Gastroesophageal sphincter (tissue), 3 donors: ENCODE measurements around the gene GPN1.

ENCODE experiments used
- EP300 ChIP-seq: sonication (generic); formaldehyde crosslinking; IDR thresholded peaks from one replicate; pipeline ENCODE4 v1.6.1; 2017; ENCODE audit warnings: antibody characterized with exemption, mild to moderate bottlenecking
- POLR2A ChIP-seq, 2 donors: fragments of 450-650 bp; IDR thresholded peaks; one replicate each; pipeline ENCODE4 v1.6.1; 2017; ENCODE audit warnings: antibody characterized with exemption in 2 of 2, mild to moderate bottlenecking in 2 of 2, moderate library complexity in 1 of 2
- TF ChIP-seq, protein P1 (sequence below), 4 experiments: fragments of 200-600 bp in 2 of 4; fragments of 450-650 bp in 2 of 4; sonication (generic) in 1 of 4; IDR thresholded peaks; one replicate each; pipeline ENCODE4 v1.5.1; 2017 to 2019; ENCODE audit warnings: antibody characterized with exemption in 4 of 4, mild to moderate bottlenecking in 2 of 4, moderate library complexity in 2 of 4

DNA sequence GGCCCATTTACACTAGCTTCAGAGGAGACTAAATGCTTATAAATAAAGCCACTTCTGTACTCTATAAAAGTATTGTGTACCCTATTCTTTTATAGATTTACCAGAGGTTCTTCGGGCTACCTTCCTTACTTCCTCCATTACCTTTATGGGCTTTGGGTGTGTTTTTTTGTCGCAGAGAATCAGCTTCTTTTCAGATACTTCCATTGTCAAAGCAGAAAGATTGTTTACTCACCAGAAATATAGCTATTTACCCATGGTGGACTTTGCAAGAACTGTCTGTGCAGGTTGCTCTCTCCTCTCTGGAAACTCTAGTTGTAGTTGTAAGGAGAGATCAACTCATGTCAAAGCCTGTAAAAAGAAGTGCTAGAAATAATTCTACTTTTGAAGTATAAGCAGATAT is 14.9 kb upstream of the GPN1 start:
- TF ChIP-seq POLR2A (IDR thresholded peaks at IDR 0.05) (no peak), EP300 (no peak)
- TF ChIP-seq, protein P1, sequence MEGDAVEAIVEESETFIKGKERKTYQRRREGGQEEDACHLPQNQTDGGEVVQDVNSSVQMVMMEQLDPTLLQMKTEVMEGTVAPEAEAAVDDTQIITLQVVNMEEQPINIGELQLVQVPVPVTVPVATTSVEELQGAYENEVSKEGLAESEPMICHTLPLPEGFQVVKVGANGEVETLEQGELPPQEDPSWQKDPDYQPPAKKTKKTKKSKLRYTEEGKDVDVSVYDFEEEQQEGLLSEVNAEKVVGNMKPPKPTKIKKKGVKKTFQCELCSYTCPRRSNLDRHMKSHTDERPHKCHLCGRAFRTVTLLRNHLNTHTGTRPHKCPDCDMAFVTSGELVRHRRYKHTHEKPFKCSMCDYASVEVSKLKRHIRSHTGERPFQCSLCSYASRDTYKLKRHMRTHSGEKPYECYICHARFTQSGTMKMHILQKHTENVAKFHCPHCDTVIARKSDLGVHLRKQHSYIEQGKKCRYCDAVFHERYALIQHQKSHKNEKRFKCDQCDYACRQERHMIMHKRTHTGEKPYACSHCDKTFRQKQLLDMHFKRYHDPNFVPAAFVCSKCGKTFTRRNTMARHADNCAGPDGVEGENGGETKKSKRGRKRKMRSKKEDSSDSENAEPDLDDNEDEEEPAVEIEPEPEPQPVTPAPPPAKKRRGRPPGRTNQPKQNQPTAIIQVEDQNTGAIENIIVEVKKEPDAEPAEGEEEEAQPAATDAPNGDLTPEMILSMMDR (IDR thresholded peaks at IDR 0.05) = no peak
